Nucleus accumbens (tissue), 56 donors: Measurements from ENCODE around the gene TCEA3.

Experiments used
- DNase-seq, 56 donors: peaks; one replicate each; lab custom pipeline; 2025; lab: John Stamatoyannopoulos, UW

Gene TCEA3

DNA sequence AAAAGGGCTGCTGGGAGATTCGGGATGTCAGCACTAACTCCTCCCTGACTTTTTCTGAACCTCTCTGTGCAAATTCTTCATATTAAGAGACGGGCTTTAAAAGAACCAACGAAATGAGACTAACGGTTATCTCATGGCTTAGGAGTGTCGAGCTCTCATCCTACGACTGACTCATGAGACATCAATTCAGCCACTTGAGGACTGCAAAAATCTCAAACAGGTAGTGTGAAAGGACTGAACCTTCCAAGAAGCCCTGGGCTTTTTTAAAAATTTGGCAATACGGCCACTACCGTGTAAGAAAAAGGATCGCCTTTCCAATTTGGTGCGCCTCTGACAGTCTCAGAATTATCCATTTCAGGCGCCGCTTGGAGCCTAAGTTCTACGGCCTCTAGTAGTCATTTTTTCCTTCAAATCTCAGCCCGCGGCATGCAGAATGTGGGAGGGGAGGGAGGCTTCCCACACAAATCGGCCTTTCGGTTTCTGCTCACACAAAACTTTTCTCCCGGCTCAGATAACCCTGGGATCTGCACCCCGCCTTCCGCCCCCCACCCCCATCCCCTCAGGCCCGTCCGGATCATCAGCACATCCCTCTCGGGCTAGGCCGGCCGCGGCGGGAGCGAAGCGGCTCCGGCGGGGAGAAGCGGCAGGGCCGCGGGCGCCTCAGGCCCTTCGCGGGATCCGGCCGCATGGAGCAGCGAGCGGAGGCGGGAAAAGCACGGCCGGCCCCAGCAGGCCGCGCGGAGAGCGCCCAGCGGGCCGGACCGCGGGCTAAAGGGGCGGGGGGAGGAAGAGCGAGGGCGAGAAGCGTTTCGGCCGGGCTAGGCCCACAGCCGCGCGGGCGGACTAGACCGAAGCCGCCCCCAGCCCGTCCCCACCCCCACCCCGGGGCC lies 81.1 kb downstream of the TCEA3 start:
- DNase-seq, result peak in 12 of 56 donors; percentile 11 to 61 (median 41)

- DNase-seq, result no peak
Measured at GRCh38 chr1:23341931-23342692, 82.4 kb downstream of the TCEA3 start.

DNA sequence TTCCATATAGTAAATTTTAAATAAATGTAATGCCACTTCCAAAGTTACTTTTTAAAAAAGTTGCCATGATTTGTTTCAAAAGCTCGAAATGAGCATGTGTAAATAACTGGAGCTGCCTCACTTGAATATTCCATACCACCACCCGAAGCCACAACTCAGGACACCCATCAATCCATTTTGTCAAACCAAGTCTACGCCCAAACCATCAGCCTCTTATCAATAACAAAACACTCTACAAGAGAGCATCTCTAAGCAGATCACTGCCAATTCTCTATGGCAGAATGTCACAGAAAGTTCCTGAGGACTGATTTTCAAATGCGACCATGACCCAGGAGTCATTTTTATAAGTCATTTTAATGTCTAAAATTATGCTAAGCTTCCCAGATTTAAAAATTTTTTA lies 84.9 kb downstream of the TCEA3 start:
- DNase-seq, result no peak

GRCh38 chr1:23337869-23338268 lies 86.7 kb downstream of the TCEA3 start:
- no peak for DNase-seq

DNA sequence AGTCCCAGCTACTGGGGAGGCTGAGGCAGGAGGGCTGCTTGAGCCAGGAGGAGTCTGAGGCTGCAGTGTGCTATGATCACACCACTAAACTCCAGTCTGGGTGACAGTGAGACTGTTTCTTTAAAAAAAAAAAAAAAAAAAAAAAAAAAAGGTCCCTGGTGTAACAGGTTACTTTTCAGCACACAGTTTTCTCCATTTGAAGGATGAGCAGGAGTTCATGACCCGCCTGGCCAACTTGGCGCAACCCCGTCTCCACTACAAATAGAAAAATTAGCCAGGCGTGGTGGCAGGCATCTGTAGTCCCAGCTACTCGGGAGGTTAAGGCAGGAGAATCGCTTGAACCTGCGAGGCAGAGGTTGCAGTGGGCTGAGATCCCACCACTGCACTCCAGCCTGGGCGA lies 92.8 kb downstream of the TCEA3 start:
- no peak for DNase-seq
